ENCODE measurements around the gene ZNRF3.

The ZNRF3 gene

DNA sequence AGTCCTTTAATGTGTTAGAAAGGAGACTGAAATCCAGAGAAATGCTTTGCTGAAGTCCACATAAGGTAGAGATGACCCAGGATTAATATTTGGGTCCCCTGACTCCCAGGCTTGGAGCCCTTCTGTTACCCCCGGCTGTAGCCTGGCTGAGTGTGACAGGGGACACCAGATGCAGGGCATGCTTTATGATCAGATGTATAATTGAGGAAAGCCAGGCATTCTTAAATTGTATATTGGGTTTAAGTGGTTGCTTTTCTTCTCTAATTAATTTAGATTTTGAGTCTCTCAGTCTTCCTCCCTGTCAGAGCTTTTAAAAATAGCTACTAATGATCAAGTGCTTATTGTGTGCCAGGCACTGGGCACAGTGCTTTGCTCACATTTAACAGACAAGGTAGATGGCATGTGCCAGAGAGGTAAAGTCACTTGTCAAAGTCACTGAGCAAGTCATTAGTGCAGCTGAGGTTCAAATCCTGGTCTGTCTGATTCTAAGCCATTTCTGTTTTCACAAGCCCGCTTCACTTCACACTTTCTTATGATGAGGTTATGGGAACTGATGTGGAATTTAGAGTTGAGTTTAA is 7.9 kb downstream of the ZNRF3 start:
- TF ChIP-seq, protein P1, sequence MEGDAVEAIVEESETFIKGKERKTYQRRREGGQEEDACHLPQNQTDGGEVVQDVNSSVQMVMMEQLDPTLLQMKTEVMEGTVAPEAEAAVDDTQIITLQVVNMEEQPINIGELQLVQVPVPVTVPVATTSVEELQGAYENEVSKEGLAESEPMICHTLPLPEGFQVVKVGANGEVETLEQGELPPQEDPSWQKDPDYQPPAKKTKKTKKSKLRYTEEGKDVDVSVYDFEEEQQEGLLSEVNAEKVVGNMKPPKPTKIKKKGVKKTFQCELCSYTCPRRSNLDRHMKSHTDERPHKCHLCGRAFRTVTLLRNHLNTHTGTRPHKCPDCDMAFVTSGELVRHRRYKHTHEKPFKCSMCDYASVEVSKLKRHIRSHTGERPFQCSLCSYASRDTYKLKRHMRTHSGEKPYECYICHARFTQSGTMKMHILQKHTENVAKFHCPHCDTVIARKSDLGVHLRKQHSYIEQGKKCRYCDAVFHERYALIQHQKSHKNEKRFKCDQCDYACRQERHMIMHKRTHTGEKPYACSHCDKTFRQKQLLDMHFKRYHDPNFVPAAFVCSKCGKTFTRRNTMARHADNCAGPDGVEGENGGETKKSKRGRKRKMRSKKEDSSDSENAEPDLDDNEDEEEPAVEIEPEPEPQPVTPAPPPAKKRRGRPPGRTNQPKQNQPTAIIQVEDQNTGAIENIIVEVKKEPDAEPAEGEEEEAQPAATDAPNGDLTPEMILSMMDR (IDR thresholded peaks at IDR 0.05; ENCODE audit: low read depth, low read length): no peak
- DNase-seq (ENCODE audit: low read depth in 2 of 2): no peak
- no peak overlapping the region for H3K4me3 ChIP-seq (replicated peaks in 1 of 2; ENCODE audit: low read depth in 2 of 2, low read length in 2 of 2)

DNA sequence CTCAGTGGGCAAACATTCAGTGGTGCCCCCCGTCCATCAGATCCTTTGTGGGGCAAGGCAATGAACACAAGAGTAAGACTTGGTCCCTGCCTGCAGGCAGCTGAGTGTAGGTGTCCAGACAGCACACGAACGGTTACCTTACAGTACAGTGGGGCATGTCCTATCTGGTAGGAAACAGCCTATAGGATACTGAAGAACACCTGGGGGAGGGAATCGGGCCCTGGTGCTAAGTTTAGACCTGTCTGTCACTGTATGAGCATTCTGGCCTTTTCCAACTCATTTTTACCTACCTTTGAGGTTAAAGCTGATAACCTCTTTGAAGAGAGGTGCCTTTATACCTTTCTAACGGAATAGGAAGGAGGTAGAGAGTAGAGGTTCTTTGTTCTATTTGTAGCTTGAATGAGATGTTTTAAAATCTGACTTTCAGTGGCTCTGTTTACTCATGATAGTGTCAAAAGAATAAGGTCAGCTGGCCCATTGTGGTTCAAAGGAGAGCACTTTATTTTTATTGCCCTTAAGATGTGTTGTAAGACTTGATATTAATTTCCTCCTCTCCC is 8.9 kb downstream of the ZNRF3 start:
- no peak for DNase-seq (ENCODE audit: low read depth in 2 of 2)
- no peak overlapping the region for H3K4me3 ChIP-seq (replicated peaks in 1 of 2; ENCODE audit: low read depth in 2 of 2, low read length in 2 of 2)
- TF ChIP-seq, protein P1 (IDR thresholded peaks at IDR 0.05; ENCODE audit: low read depth, low read length): no peak

- TF ChIP-seq, protein P1 (IDR thresholded peaks at IDR 0.05; ENCODE audit: low read depth, low read length): no peak
- no peak for DNase-seq (ENCODE audit: low read depth in 2 of 2)
- no peak overlapping the region for H3K4me3 ChIP-seq (replicated peaks in 1 of 2; ENCODE audit: low read depth in 2 of 2, low read length in 2 of 2)
Measured at GRCh38 chr22:28893810-28894209, 10.4 kb downstream of the ZNRF3 start.

- no peak overlapping the region for H3K4me3 ChIP-seq (replicated peaks in 1 of 2; ENCODE audit: low read depth in 2 of 2, low read length in 2 of 2)
- no peak for DNase-seq (ENCODE audit: low read depth in 2 of 2)
- TF ChIP-seq, protein P1 (IDR thresholded peaks at IDR 0.05; ENCODE audit: low read depth, low read length): no peak
Measured at GRCh38 chr22:28894334-28894733, 11.0 kb downstream of the ZNRF3 start.

DNA sequence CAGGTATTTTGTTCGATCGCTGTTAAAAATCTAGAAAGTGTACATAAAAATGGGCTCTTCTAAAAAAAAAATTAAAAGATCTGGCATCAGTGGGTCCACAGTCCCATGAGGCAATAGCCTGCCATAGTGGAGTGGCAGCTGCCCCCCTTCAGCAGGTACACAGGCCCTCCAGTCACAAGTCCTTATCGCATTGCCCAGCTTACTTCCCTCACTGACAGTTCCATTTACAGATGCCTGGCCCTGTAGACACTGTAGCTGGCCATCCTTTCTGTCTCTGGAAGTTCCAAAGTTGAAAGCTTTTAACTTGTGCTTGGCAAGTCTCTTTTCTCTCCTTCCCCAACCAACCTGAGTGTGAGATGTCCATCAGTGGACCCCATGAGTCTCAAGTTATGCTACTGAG is 11.4 kb downstream of the ZNRF3 start:
- DNase-seq (ENCODE audit: low read depth in 2 of 2): no peak
- H3K4me3 ChIP-seq (replicated peaks in 1 of 2; ENCODE audit: low read depth in 2 of 2, low read length in 2 of 2): no peak overlapping the region
- TF ChIP-seq, protein P1 (IDR thresholded peaks at IDR 0.05; ENCODE audit: low read depth, low read length): no peak

GRCh38 chr22:28896611-28897010 is 13.2 kb downstream of the ZNRF3 start:
- no peak for DNase-seq (ENCODE audit: low read depth in 2 of 2)
- TF ChIP-seq, protein P1 (IDR thresholded peaks at IDR 0.05; ENCODE audit: low read depth, low read length): no peak
- H3K4me3 ChIP-seq (replicated peaks in 1 of 2; ENCODE audit: low read depth in 2 of 2, low read length in 2 of 2): no peak overlapping the region

DNA sequence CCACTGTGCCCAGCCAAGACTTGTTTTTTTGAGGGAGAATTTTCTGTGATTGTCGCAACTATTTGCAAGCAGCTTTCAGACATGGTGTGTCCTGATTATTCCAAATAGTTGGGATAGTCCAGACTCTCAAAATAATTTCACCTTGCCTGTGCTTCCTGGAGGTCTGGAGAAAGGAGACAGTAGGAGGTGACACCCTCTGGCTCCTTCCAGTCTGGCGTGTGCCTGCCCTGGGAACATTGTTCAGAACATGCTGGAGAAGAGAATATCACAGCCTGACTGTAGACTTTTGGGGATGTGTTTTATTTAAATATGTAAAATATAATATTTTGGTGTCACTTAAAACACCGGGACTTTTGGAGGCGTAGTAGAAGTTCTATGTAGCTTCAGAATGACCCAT is 14.9 kb downstream of the ZNRF3 start:
- no peak overlapping the region for H3K4me3 ChIP-seq (replicated peaks in 1 of 2; ENCODE audit: low read depth in 2 of 2, low read length in 2 of 2)
- TF ChIP-seq, protein P1 (IDR thresholded peaks at IDR 0.05; ENCODE audit: low read depth, low read length): no peak
- DNase-seq (ENCODE audit: low read depth in 2 of 2): no peak

All from cardiac fibroblast (primary cell).